Mesothelial cell of epicardium (in vitro differentiated cells): ENCODE measurements around the gene CNOT9. TPM values are rescaled to one million over a fixed set of nuclear protein-coding genes. Genes with fewer than 3 reads are reported as not detected.

Experiments
- DNase-seq, 2 experiments: peaks; one replicate each; pipeline ENCODE4 v3.0.0; 2021; ENCODE audit warnings: low spot score in 2 of 2; ENCODE audit not compliant: unreplicated experiment in 2 of 2
- H3K27ac Mint-ChIP-seq: 2 replicates; pipeline ENCODE4 v1.8.0; 2021; ENCODE audit warnings: mixed read lengths
- H3K27me3 Mint-ChIP-seq: 2 replicates; pipeline ENCODE4 v1.8.0; 2021; ENCODE audit warnings: low read depth, mixed read lengths
- H3K36me3 Mint-ChIP-seq: 2 replicates; pipeline ENCODE4 v1.8.0; 2021; ENCODE audit warnings: mixed read lengths
- H3K4me1 Mint-ChIP-seq: 2 replicates; pipeline ENCODE4 v1.8.0; 2021; ENCODE audit warnings: mixed read lengths
- H3K4me3 Mint-ChIP-seq: 2 replicates; pipeline ENCODE4 v1.8.0; 2021; ENCODE audit warnings: mild to moderate bottlenecking, moderate library complexity, mixed read lengths
- H3K9me3 Mint-ChIP-seq: 2 replicates; pipeline ENCODE4 v1.8.0; 2021; ENCODE audit warnings: mixed read lengths
- total RNA-seq: library from RNA; stranded (reverse); gene quantifications from 3 replicates; pipeline ENCODE4 v1.2.1, GENCODE V29; 2021
- TF ChIP-seq, protein P1 (sequence below): fragments of 200-600 bp; sonication (generic); IDR thresholded peaks from one replicate; pipeline ENCODE4 v1.5.0; 2021; ENCODE audit warnings: antibody characterized with exemption; ENCODE audit not compliant: unreplicated experiment

Gene CNOT9
- total RNA-seq, 1 donor from 2014 or later, result 57.0 TPM

DNA sequence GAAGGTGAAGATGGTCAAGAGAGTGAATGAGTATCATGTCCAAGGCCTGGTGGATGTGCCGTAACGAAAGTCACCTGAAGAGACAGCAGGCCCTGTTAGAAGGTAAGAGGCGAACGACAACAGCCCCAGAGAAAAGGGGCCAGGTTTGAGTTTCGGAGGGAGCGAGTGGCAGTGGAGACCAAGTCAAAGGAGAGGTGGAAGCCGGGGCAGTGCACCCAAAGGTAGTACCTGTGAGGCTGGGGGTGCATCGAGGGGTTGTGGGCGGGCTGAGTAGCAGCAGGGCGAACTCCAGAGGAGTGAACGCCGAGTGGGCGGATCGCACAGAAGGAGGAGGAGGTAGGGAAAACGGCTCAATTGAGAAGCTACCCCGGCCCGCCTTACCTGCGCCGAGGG is 846 bp upstream of the CNOT9 start:
- Mint-ChIP-seq H3K36me3 (peaks cover 5% of the 10 kb centered on the region), H3K9me3 (no peaks in the 10 kb centered on the region), H3K4me1 (peaks cover 36% of the 10 kb centered on the region), H3K27ac (peak overlapping the region; percentile 95), H3K27me3 (no peaks in the 10 kb centered on the region), H3K4me3 (peak overlapping the region; percentile 92)
- TF ChIP-seq, protein P1, sequence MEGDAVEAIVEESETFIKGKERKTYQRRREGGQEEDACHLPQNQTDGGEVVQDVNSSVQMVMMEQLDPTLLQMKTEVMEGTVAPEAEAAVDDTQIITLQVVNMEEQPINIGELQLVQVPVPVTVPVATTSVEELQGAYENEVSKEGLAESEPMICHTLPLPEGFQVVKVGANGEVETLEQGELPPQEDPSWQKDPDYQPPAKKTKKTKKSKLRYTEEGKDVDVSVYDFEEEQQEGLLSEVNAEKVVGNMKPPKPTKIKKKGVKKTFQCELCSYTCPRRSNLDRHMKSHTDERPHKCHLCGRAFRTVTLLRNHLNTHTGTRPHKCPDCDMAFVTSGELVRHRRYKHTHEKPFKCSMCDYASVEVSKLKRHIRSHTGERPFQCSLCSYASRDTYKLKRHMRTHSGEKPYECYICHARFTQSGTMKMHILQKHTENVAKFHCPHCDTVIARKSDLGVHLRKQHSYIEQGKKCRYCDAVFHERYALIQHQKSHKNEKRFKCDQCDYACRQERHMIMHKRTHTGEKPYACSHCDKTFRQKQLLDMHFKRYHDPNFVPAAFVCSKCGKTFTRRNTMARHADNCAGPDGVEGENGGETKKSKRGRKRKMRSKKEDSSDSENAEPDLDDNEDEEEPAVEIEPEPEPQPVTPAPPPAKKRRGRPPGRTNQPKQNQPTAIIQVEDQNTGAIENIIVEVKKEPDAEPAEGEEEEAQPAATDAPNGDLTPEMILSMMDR, result no peak
- DNase-seq, result no peak

- Mint-ChIP-seq H3K27me3 (no peaks in the 10 kb centered on the region), H3K9me3 (no peaks in the 10 kb centered on the region), H3K27ac (peak overlapping the region; percentile 95), H3K4me3 (peak overlapping the region; percentile 92), H3K36me3 (peaks cover 4% of the 10 kb centered on the region), H3K4me1 (peaks cover 36% of the 10 kb centered on the region)
- peak in 1 of 2 experiments; percentile 19 for DNase-seq
- TF ChIP-seq, protein P1, result no peak
Observed at GRCh38 chr2:218569038-218569431, 396 bp downstream of the CNOT9 start.

GRCh38 chr2:218569661-218570500 is 1.2 kb downstream of the CNOT9 start:
- Mint-ChIP-seq H3K4me1 (peaks cover 36% of the 10 kb centered on the region), H3K9me3 (no peaks in the 10 kb centered on the region), H3K27me3 (no peaks in the 10 kb centered on the region), H3K4me3 (peak overlapping the region; percentile 92), H3K27ac (peak overlapping the region; percentile 95), H3K36me3 (no peaks in the 10 kb centered on the region)
- TF ChIP-seq, protein P1, result no peak
- no peak for DNase-seq

GRCh38 chr2:218570850-218571249 is 2.2 kb downstream of the CNOT9 start:
- H3K27me3 Mint-ChIP-seq, result no peaks in the 10 kb centered on the region
- TF ChIP-seq, protein P1, result no peak
- peaks cover 36% of the 10 kb centered on the region for H3K4me1 Mint-ChIP-seq
- H3K36me3 Mint-ChIP-seq, result peaks cover 2% of the 10 kb centered on the region
- H3K4me3 Mint-ChIP-seq, result peak overlapping the region; percentile 92
- DNase-seq, result no peak
- H3K27ac Mint-ChIP-seq, result peak overlapping the region; percentile 95
- H3K9me3 Mint-ChIP-seq, result no peaks in the 10 kb centered on the region

- TF ChIP-seq, protein P1, result no peak
- Mint-ChIP-seq H3K27me3 (no peaks in the 10 kb centered on the region), H3K9me3 (no peaks in the 10 kb centered on the region), H3K4me3 (no peak overlapping the region), H3K27ac (peak overlapping the region; percentile 9), H3K36me3 (peaks cover 8% of the 10 kb centered on the region), H3K4me1 (no peaks in the 10 kb centered on the region)
- DNase-seq, result no peak
Observed at GRCh38 chr2:218576854-218577253, 8.2 kb downstream of the CNOT9 start.
